ENCODE data around the gene PDE6D. TPM values are rescaled to one million over a fixed set of nuclear protein-coding genes. Genes with fewer than 3 reads are reported as not detected.
A peak's percentile ranks its signal among the peaks of the same experiment; 100 is the strongest.

The PDE6D gene
- total and polyA plus RNA-seq, 7 experiments from 2014 or later: 14.3 to 55.3 (median 27.0) TPM

DNA sequence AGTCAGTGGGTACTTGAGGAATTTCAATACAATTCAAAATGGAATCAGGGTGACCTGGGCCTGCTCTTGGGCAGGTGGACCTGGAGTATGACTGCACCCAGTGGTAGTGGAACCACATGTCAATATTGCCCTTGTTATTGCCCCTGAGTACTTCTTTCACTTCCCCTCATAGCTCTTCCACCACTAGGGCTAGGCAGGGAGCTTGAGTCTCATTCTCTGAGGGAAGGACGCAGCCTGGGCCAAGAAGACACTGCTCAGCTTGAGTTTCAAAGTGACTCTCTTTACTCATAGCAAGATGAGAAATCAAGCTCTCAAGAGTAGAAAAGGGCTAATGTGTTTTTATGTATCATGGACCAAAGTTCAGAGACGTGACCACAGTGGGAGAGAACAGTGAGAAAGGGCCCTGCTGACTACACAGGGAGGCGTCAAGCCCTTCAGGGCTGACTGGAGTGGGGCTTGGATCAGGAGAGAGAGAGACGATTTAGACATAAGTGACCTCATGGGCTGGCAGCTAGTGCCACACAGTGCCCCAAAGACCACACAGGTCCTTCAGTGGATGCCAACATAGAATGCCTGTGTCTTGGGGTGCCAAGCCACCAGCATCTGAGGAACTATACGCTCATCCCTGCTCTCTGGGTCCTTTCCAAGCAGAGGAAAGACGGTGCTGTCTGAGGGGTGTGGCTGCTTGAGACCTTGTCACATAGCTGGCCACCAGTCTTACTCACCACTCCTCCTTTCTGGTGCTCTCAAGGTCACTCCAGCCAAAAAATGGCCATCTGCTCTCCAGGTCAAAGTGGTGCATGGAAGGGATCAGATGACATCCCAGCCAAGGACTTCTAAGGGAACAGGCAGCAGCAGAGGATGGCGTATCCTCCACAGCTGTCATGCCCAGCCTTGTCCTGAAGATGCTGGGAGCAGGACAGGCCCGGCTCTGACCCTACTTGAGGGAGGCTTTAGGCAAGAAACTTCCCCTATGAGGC lies 59.8 kb downstream of the PDE6D start:
- Mint-ChIP-seq H3K4me3 (no peak overlapping the region), H3K27ac (peak overlapping the region in 1 of 9 donors; percentile 25)
- H3K4me3 ChIP-seq (ENCODE audit: low read length): no peak overlapping the region

DNA sequence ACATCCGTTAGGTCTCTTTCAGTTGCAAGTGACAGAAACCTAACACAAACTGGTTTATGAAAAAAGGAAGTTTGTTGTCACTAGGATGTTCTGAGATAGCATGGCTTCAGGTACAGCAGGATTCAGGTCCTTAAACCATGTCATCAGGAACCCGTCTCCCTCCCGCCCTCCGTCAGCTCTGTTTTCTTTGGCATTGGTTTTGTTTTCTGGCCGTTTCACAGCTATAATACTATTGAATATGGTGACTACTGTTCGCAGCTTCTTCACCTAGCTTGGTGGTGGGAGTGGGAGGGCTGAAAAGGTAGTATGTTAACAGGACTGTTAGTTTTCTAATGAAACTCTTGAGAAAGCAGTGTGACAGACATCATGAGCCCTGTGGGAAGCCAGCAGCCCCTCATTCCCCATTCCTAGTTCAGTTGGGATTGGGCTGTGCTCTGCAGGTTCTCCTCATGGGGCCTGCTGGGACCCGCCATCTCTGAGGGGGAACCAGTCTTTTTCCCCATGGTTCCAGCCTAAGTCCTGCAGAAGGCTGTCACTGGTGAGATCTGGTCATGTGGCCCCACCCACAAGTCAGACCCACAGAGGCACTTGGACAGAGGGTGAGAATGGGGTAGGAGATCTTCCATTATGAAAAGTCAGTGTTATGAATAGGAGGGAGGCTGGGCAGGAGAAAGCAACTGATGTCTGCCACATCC lies 60.6 kb downstream of the PDE6D start:
- CTCF ChIA-PET: interaction anchor here (1.1 to 12.1 kb wide), 2 partner anchors 8 to 39 kb away, joined by 5 to 475 read pairs; no protein-coding TSS in a partner anchor

More for the DNA sequence above, 59.8 kb downstream of the PDE6D start:
- no peaks in the 10 kb centered on the region for H3K9me3 ChIP-seq (ENCODE audit: control insufficient read depth in 2 of 3, low read length in 3 of 3)
- ATAC-seq (peak; percentile 32), DNase-seq (no peak)
- no peaks in the 10 kb centered on the region for H3K36me3 ChIP-seq (ENCODE audit: control insufficient read depth in 2 of 3, insufficient read depth in 3 of 3, low read length in 3 of 3)
- H3K4me1 ChIP-seq (ENCODE audit: control insufficient read depth in 2 of 2, insufficient read depth in 2 of 2, low read length in 2 of 2): no peaks in the 10 kb centered on the region
- H3K36me3 Mint-ChIP-seq: peaks cover 0 to 3% (median 0%) of the 10 kb centered on the region in 5 donors
- H3K9me3 Mint-ChIP-seq: peaks cover 0 to under 1% (median 0%) of the 10 kb centered on the region in 11 donors
- CTCF ChIA-PET: interaction anchor here (1.1 to 12.1 kb wide), 2 partner anchors 9 to 40 kb away, joined by 5 to 475 read pairs; no protein-coding TSS in a partner anchor
- intact Hi-C loops (cut with micrococcal nuclease): no loop called here
- H3K27me3 Mint-ChIP-seq: no peaks in the 10 kb centered on the region
- no peaks in the 10 kb centered on the region for H3K27me3 ChIP-seq (ENCODE audit: control insufficient read depth in 2 of 2, insufficient read depth in 2 of 2, low read length in 2 of 2)
- H3K4me1 Mint-ChIP-seq: no peaks in the 10 kb centered on the region
- POLR2A ChIA-PET: no interaction called here
- H3K27ac ChIP-seq (ENCODE audit: low read depth, low read length): no peak overlapping the region

DNA sequence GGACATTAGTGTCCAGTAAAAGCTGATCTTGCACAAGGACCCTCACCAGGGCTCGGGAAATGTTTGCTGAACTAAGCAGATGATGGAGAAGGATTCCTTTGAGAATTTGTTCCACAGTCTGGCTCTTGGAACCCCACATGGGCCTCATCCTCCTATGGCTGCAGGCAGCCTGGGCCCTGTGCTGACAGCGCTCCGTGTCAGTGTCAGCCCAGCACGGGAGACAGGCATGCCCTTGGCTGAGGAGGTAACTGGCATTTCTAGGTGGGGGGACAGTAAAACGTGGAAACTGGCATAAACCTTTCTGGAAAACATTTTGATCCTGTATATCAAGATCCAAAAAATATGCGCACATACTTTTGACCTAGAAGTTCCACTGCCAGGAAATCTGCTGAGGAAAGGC lies 62.3 kb downstream of the PDE6D start:
- H3K4me3 Mint-ChIP-seq: no peak overlapping the region
- Histone ChIP-seq H3K4me3 (ENCODE audit: low read length) (no peak overlapping the region), H3K4me1 (ENCODE audit: control insufficient read depth in 2 of 2, insufficient read depth in 2 of 2, low read length in 2 of 2) (peaks cover 8 to 14% of the 10 kb centered on the region in 2 donors), H3K36me3 (ENCODE audit: control insufficient read depth in 2 of 3, insufficient read depth in 3 of 3, low read length in 3 of 3) (peaks cover 0 to 7% (median 0%) of the 10 kb centered on the region in 3 experiments), H3K9me3 (ENCODE audit: control insufficient read depth in 2 of 3, low read length in 3 of 3) (no peaks in the 10 kb centered on the region), H3K27ac (ENCODE audit: low read depth, low read length) (no peak overlapping the region), H3K27me3 (ENCODE audit: control insufficient read depth in 2 of 2, insufficient read depth in 2 of 2, low read length in 2 of 2) (no peaks in the 10 kb centered on the region)
- DNase-seq: no peak
- peaks cover 0 to 8% (median under 1%) of the 10 kb centered on the region in 5 donors for H3K36me3 Mint-ChIP-seq
- CTCF ChIA-PET: interaction anchor here (12.1 kb wide), 1 partner anchor 37 kb away, joined by 475 read pairs; no protein-coding TSS in a partner anchor
- no peak for ATAC-seq
- H3K27ac Mint-ChIP-seq: no peak overlapping the region
- peaks cover 0 to 7% (median 0%) of the 10 kb centered on the region in 11 donors for H3K9me3 Mint-ChIP-seq
- intact Hi-C loops (cut with micrococcal nuclease): no loop called here
- peaks cover 5 to 19% (median 10%) of the 10 kb centered on the region in 7 donors for H3K4me1 Mint-ChIP-seq
- POLR2A ChIA-PET: no interaction called here
- H3K27me3 Mint-ChIP-seq: no peaks in the 10 kb centered on the region

More for the DNA sequence above, 60.6 kb downstream of the PDE6D start:
- Histone ChIP-seq H3K27me3 (ENCODE audit: control insufficient read depth in 2 of 2, insufficient read depth in 2 of 2, low read length in 2 of 2) (no peaks in the 10 kb centered on the region), H3K4me1 (ENCODE audit: control insufficient read depth in 2 of 2, insufficient read depth in 2 of 2, low read length in 2 of 2) (no peaks in the 10 kb centered on the region), H3K4me3 (ENCODE audit: low read length) (no peak overlapping the region), H3K36me3 (ENCODE audit: control insufficient read depth in 2 of 3, insufficient read depth in 3 of 3, low read length in 3 of 3) (no peaks in the 10 kb centered on the region), H3K27ac (ENCODE audit: low read depth, low read length) (no peak overlapping the region), H3K9me3 (ENCODE audit: control insufficient read depth in 2 of 3, low read length in 3 of 3) (no peaks in the 10 kb centered on the region)
- no peak overlapping the region for H3K4me3 Mint-ChIP-seq
- H3K9me3 Mint-ChIP-seq: peaks cover 0 to 7% (median 0%) of the 10 kb centered on the region in 11 donors
- peaks cover 0 to 3% (median 0%) of the 10 kb centered on the region in 5 donors for H3K36me3 Mint-ChIP-seq
- no peak for ATAC-seq
- no peak for DNase-seq
- no peak overlapping the region for H3K27ac Mint-ChIP-seq
- no peaks in the 10 kb centered on the region for H3K27me3 Mint-ChIP-seq
- POLR2A ChIA-PET: no interaction called here
- H3K4me1 Mint-ChIP-seq: peaks cover 0 to 5% (median 4%) of the 10 kb centered on the region in 7 donors
- intact Hi-C loops (cut with micrococcal nuclease): no loop called here

DNA sequence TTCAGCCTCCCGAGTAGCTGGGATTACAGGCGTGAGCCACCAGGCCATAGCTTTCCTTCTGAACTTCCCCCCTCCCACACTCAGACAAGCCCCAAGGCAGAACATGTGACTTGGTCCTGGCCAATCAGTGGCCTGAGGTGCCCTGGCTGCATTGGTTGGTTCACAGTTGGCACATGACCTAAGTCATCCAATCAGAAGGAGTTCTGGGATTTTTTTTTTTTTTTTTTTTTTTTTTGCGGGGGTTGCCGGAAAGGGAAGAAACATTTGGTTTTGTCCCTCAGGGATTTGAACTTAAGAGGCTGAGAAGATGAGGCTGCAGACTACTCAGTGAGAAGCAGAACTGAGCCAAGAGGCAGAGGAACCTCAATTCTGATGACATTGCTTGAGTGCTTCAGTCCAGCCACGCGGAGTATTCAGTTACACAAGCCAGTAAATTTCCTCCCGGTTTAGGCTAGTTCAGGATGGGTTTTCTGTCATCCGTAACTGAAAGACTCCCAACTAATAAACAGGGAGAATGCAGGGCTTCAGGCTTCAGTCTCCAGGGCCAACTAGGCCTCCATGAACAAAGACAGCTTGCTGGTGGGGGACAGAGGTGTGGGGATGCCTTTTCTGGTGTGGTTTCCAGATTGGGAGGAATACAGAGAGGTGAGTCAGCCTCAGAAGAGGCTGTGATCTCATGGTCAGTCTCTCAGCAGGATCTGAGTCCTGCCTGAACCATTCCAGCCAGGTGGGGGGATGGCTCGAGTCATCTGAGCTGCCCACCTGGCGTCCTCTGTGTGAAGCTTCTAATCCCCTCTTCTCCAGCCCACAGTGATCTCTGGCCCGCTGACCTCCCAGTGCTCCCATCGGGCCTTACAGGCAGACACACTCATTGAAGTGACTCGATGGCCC lies 63.6 kb downstream of the PDE6D start:
- peaks cover 11 to 29% (median 19%) of the 10 kb centered on the region in 7 donors for H3K4me1 Mint-ChIP-seq
- no peaks in the 10 kb centered on the region for H3K9me3 ChIP-seq (ENCODE audit: control insufficient read depth in 2 of 3, low read length in 3 of 3)
- no peak overlapping the region for H3K4me3 ChIP-seq (ENCODE audit: low read length)
- ChIA-PET POLR2A (interaction anchor here (0.6 to 1.2 kb wide), 3 partner anchors 10 to 40 kb away, joined by 3 to 6 read pairs (median 3); no protein-coding TSS in a partner anchor), CTCF (interaction anchor here (4.6 to 12.1 kb wide), 2 partner anchors 36 to 105 kb away, joined by 83 to 475 read pairs; no protein-coding TSS in a partner anchor)
- H3K27me3 Mint-ChIP-seq: no peaks in the 10 kb centered on the region
- peaks cover 0 to 9% (median 0%) of the 10 kb centered on the region in 11 donors for H3K9me3 Mint-ChIP-seq
- H3K36me3 Mint-ChIP-seq: peaks cover under 1 to 13% (median 7%) of the 10 kb centered on the region in 5 donors
- no peaks in the 10 kb centered on the region for H3K27me3 ChIP-seq (ENCODE audit: control insufficient read depth in 2 of 2, insufficient read depth in 2 of 2, low read length in 2 of 2)
- ATAC-seq (no peak), DNase-seq (no peak)
- H3K36me3 ChIP-seq (ENCODE audit: control insufficient read depth in 2 of 3, insufficient read depth in 3 of 3, low read length in 3 of 3): peaks cover under 1 to 12% (median 3%) of the 10 kb centered on the region in 3 experiments
- intact Hi-C loops (cut with micrococcal nuclease): no loop called here
- H3K27ac ChIP-seq (ENCODE audit: low read depth, low read length): no peak overlapping the region
- peaks cover 15 to 20% of the 10 kb centered on the region in 2 donors for H3K4me1 ChIP-seq (ENCODE audit: control insufficient read depth in 2 of 2, insufficient read depth in 2 of 2, low read length in 2 of 2)
- peak overlapping the region in 1 of 10 donors; percentile 25 for H3K4me3 Mint-ChIP-seq
- H3K27ac Mint-ChIP-seq: no peak overlapping the region

DNA sequence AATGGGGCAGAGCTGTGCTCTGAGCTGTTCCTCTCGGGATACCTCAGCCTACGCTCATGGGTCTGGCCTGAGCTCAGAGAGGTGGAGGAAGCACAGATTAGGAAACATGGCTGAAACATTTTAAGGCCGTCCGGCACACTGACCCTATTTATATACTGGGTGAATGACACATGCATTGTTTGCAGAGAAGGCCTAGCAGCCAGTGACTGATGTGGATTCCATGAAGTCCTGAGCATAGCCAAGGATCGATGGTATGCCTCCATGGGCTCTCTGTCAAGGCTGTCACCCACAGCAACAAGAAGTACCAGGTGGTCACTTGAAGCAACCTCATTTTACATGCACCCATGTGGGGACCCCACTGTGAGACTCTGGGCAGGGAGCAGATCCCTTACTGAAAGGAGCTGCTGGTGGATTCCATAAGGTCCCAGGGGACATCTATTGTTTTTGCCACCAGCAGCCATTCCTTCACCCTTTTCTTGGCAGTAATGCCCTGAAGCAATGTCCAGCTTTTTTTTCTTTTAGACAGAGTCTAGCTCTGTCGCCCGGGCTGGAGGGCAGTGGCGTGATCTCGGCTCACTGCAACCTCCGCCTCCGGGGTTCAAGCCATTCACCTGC lies 64.3 kb downstream of the PDE6D start:
- Histone ChIP-seq H3K9me3 (ENCODE audit: control insufficient read depth in 2 of 3, low read length in 3 of 3) (no peaks in the 10 kb centered on the region), H3K4me3 (ENCODE audit: low read length) (no peak overlapping the region)
- intact Hi-C loops (cut with micrococcal nuclease): no loop called here

More for the DNA sequence above, 64.3 kb downstream of the PDE6D start:
- H3K27ac ChIP-seq (ENCODE audit: low read depth, low read length): no peak overlapping the region
- no peaks in the 10 kb centered on the region for H3K27me3 ChIP-seq (ENCODE audit: control insufficient read depth in 2 of 2, insufficient read depth in 2 of 2, low read length in 2 of 2)
- peaks cover 22 to 28% of the 10 kb centered on the region in 2 donors for H3K4me1 ChIP-seq (ENCODE audit: control insufficient read depth in 2 of 2, insufficient read depth in 2 of 2, low read length in 2 of 2)
- ChIA-PET CTCF (interaction anchor here (0.6 to 12.1 kb wide), 3 partner anchors 35 to 104 kb away, joined by 4 to 475 read pairs (median 83); no protein-coding TSS in a partner anchor), POLR2A (interaction anchor here (0.6 to 6.0 kb wide), 7 partner anchors 9 to 105 kb away, joined by 3 to 80 read pairs (median 4); no protein-coding TSS in a partner anchor)
- no peak overlapping the region for H3K4me3 Mint-ChIP-seq
- ATAC-seq (no peak), DNase-seq (no peak)
- no peaks in the 10 kb centered on the region for H3K27me3 Mint-ChIP-seq
- H3K9me3 Mint-ChIP-seq: peaks cover 0 to 9% (median 0%) of the 10 kb centered on the region in 11 donors
- peaks cover 8 to 20% (median 10%) of the 10 kb centered on the region in 3 experiments for H3K36me3 ChIP-seq (ENCODE audit: control insufficient read depth in 2 of 3, insufficient read depth in 3 of 3, low read length in 3 of 3)
- peaks cover 19 to 37% (median 26%) of the 10 kb centered on the region in 7 donors for H3K4me1 Mint-ChIP-seq
- H3K27ac Mint-ChIP-seq: no peak overlapping the region
- peaks cover 6 to 21% (median 14%) of the 10 kb centered on the region in 5 donors for H3K36me3 Mint-ChIP-seq
